Measurements from ENCODE around the gene GSTO2.

GSTO2 gene

GRCh38 chr10:104326991-104327610, 58.1 kb downstream of the GSTO2 start:
- DNase-seq (ENCODE audit: low read depth): no peak

GRCh38 chr10:104327745-104328645, 59.0 kb downstream of the GSTO2 start:
- DNase-seq (ENCODE audit: low read depth): no peak

DNA sequence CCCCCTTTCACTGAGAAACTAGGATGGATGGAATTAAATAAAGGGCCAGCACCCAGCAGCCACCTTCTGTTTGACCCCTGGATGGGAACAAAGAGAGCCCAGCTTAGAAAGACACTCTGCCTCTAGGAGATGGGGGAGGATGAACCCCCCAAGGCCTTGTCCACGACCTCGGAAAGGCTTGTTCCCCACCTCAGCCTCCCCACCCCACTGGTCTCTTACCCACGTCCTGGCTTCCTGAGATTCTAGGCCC, 59.6 kb downstream of the GSTO2 start:
- no peak for DNase-seq (ENCODE audit: low read depth)

GRCh38 chr10:104328896-104329710, 60.1 kb downstream of the GSTO2 start:
- peak; percentile 71 for DNase-seq (ENCODE audit: low read depth)

DNA sequence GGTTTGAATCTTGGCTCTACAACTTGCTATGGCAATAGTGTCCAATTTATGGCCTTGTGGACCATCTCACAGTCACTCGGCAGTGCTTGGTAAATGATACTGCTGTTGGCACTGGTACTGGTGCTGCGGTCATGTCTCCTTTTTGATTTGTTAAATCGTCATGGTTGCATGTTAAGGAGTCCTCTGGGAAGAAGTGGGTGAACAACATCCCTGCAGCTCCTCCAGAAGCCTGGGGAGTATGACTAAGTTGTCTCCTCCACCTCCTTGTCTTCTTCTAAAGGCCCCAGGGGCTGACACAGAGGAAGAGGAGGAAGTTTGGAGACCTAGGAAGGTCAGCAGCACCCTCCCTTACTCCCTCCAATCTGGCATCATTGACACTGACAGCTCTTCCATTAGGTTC, 60.8 kb downstream of the GSTO2 start:
- DNase-seq (ENCODE audit: low read depth): no peak

GRCh38 chr10:104330168-104331110, 61.5 kb downstream of the GSTO2 start:
- no peak for DNase-seq (ENCODE audit: low read depth)

DNA sequence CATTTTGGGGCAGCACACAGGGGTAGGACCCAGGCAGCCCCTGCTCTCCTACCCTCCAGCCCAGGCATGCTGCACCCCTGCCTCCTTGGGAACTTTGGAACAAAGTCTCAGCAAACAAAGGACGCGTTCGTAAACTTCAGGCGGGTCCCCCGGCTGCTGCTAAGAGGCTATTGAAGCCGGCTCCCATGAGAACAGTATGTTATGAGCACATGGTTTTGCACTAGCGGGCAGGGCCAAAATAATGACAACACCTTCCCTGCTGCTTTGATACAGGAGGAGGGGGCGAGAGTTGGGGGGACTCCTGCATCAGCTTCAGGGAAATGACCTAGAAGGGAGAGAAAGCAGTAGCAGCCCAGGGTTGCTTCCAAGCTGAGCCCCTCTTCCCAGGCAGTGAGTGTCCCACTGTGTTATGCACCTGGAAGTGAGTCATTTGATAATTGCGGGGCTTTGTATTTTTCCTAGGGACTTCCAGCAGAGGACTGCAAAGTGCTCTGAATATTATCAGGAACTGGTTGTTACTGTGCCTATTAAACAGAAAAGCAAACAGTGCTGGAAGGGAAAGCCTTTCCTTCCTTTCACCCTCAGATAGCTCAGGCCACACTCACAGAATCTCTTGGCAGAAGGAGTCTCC, 62.3 kb downstream of the GSTO2 start:
- no peak for DNase-seq (ENCODE audit: low read depth)

DNA sequence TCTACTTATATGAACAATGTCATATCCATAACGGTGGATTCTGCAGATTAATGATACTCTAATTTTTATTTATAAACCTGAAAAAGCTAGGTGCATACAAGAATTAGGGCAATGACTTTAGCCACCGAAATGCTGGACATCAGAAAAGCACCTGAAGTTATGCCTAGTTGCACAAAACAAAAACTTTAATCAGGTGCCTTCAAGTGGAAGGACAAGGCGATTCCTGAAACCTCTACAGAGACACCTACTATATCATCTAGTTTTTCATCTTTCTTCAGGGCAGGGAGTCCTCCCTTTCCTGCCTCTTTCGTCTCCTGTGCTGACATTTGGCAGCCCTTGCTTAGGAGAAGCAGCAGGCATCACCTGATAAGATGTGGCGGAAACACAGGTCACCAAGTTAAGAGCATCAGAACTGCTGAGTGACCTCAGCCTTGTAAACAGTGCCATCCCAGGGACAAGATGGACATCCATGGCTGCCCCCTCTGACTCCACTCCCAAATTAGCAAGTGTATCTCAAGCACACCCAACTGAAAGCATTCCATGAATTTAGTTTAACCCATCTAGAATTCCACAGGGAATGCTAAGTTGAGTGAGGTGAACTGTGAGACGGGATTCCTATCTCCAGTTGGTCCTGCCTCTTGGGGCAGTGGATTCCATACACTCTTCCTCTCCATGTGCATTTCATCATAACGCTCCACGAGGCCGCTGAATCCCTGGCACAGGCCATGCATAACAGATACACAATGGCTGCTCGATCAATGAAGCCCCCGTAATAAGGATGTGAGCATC, 63.5 kb downstream of the GSTO2 start:
- DNase-seq (ENCODE audit: low read depth): no peak

DNA sequence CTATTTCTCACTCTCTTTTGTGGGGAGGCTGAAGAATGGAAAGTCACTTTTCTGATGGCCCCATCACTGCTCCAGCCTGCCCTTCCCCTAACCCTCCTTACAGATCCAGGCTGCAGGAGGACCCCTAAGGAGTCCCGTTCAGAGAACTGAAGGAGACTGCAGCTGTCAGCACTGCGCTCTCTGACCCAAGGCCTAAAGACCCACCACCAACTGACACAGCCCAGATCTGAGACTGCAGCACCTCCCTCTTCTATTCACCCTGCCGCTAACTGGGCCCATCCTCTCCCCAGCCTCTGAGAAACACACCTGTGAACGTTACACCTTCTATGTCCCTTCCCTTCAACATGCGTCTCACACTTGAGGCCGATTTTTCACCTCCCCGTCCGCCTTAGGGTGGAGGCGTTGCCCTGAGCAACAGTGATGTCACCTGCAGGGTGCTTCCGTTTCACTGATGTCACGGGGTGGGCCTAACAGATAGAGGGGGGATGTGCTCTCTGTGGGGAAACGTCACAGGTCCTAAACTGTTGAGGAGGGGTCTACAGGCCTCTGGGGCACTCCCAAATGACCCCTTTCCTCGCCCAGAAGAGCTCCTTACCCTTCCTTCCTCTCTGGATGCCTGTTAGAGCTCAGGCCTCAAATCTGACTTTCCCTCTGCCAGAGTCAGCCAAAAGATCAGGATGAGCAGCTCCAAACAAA, 64.2 kb downstream of the GSTO2 start:
- peak; percentile 64 for DNase-seq (ENCODE audit: low read depth)

GRCh38 chr10:104333728-104334373, 64.9 kb downstream of the GSTO2 start:
- no peak for DNase-seq (ENCODE audit: low read depth)

GRCh38 chr10:104334561-104334960, 65.6 kb downstream of the GSTO2 start:
- DNase-seq (ENCODE audit: low read depth): no peak

- no peak for DNase-seq (ENCODE audit: low read depth)
These were observed 66.1 kb downstream of the GSTO2 start for GRCh38 chr10:104334965-104335650.

- no peak for DNase-seq (ENCODE audit: low read depth)
These were observed 68.0 kb downstream of the GSTO2 start for GRCh38 chr10:104336821-104337467.

GRCh38 chr10:104337521-104337984, 68.6 kb downstream of the GSTO2 start:
- no peak for DNase-seq (ENCODE audit: low read depth)

- DNase-seq (ENCODE audit: low read depth): peak; percentile 68
These were observed 69.2 kb downstream of the GSTO2 start, which contains the start of gene ITPRIP for GRCh38 chr10:104337985-104338735. TSS of gene ITPRIP (minus strand) at chr10:104338465. CDS start at chr10:104316051, 22,414 bp downstream.

- no peak for DNase-seq (ENCODE audit: low read depth)
These were observed 70.6 kb downstream of the GSTO2 start for GRCh38 chr10:104339469-104340110.

- no peak for DNase-seq (ENCODE audit: low read depth)
These were observed 71.1 kb downstream of the GSTO2 start for GRCh38 chr10:104340111-104340526.
